NCI-H1436 (cell line): ENCODE data around the gene APOL3.
"Not testable (repeated sequence)": the region's sequence is repeated elsewhere in the genome, so short reads cannot be mapped to it uniquely, and the experiment has no call there.

Source experiments
- DNase-seq: peaks from one replicate; lab custom pipeline; 2025; lab: John Stamatoyannopoulos, UW

The APOL3 gene

GRCh38 chr22:36100908-36101307 lies 59.6 kb downstream of the APOL3 start:
- DNase-seq, result not testable (repeated sequence)

- no peak for DNase-seq
Measured at GRCh38 chr22:36100134-36100824, 60.3 kb downstream of the APOL3 start.

GRCh38 chr22:36099561-36099960 lies 61.0 kb downstream of the APOL3 start:
- not testable (repeated sequence) for DNase-seq

GRCh38 chr22:36097880-36098279 lies 62.7 kb downstream of the APOL3 start:
- no peak for DNase-seq

GRCh38 chr22:36090772-36091171 lies 69.8 kb downstream of the APOL3 start:
- DNase-seq, result not testable (repeated sequence)
